OCI-LY3 (cell line): ENCODE results near the gene COL6A2.
"Not testable (repeated sequence)": the region's sequence is repeated elsewhere in the genome, so short reads cannot be mapped to it uniquely, and the experiment has no call there.

Source experiments
- EZH2phosphoT487 ChIP-seq: fragments of 200-600 bp; shearing (Covaris generic); IDR thresholded peaks from 2 replicates; pipeline ENCODE4 v1.6.1; 2018; ENCODE audit warnings: antibody characterized with exemption, mixed run types, low read depth
- TF ChIP-seq, protein P1 (sequence below): fragments of 200-600, 300-600 bp; sonication (generic); IDR thresholded peaks from 2 replicates; pipeline ENCODE4 v1.5.1; 2014; ENCODE audit warnings: antibody characterized with exemption, low read length, low read depth

DNA sequence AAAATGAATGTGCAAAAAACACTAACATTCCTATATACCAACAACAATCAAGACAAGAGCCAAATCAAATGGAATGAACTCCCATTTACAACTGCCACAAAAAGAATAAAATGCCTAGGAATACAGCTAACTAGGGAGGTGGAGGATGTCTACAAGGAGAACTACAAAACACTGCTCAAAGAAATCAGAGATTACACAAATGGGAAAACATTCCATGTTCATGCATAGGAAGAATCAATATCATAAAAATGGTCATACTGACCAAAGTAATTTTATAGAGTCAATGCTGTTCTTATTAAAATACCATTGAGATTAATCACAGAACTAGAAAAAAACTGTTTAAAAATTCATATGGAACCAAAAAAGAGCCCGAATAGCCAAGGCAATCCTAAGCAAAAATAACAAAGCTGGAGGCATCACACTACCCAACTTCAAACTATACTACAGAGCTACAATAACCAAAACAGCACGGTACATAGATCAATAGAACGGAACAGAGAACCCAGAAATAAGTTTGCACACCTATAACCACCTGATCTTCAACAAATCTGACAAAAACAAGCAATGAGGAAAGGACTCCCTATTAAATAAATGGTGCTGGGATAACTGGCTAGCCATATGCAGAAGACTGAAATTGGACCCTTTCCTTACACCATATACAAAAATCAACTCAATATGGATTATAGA lies 78.7 kb downstream of the COL6A2 start:
- TF ChIP-seq, protein P1, sequence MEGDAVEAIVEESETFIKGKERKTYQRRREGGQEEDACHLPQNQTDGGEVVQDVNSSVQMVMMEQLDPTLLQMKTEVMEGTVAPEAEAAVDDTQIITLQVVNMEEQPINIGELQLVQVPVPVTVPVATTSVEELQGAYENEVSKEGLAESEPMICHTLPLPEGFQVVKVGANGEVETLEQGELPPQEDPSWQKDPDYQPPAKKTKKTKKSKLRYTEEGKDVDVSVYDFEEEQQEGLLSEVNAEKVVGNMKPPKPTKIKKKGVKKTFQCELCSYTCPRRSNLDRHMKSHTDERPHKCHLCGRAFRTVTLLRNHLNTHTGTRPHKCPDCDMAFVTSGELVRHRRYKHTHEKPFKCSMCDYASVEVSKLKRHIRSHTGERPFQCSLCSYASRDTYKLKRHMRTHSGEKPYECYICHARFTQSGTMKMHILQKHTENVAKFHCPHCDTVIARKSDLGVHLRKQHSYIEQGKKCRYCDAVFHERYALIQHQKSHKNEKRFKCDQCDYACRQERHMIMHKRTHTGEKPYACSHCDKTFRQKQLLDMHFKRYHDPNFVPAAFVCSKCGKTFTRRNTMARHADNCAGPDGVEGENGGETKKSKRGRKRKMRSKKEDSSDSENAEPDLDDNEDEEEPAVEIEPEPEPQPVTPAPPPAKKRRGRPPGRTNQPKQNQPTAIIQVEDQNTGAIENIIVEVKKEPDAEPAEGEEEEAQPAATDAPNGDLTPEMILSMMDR = not testable (repeated sequence)
- TF ChIP-seq EZH2phosphoT487 = not testable (repeated sequence)
